GM12878 (cell line): ENCODE measurements around the gene ZBTB16. TPM values are rescaled to one million over a fixed set of nuclear protein-coding genes. Genes with fewer than 3 reads are reported as not detected.

Experiments
- ATAC-seq: fragments of 200-7000 bp; cut with Tn5 transposase; 3 replicates; pipeline ENCODE4 v1.9.1; 2020; ENCODE audit warnings: mild to moderate bottlenecking, moderate library complexity
- BruUV-seq: library from RNA; stranded (reverse); fragments of 400-500 nt; replicated peaks from 2 replicates; lab custom pipeline; 2021; lab: Mats Ljungman, UMichigan
- CTCF ChIA-PET: fragments of 300-600 bp; sonication (Branson Sonifier 250); formaldehyde crosslinking; extraction: SDS; loops from one replicate; lab custom pipeline; 2021; ENCODE audit warnings: inconsistent platforms; lab: Yijun Ruan, JAX
- POLR2A ChIA-PET: fragments of 350-600 bp; formaldehyde crosslinking; extraction: SDS; loops from one replicate; lab custom pipeline; 2021; ENCODE audit warnings: inconsistent platforms; lab: Charles Lee
- RAD21 ChIA-PET: fragments of 300-600 bp; sonication (Branson Sonifier 250); formaldehyde crosslinking; loops from one replicate; lab custom pipeline; 2023; ENCODE audit warnings: antibody characterized with exemption; ENCODE audit not compliant: unreplicated experiment; lab: Charles Lee
- SMC1A ChIA-PET: fragments of 300-600 bp; sonication (Branson Sonifier 250); formaldehyde crosslinking; loops from one replicate; lab custom pipeline; 2023; ENCODE audit not compliant: unreplicated experiment, uncharacterized antibody; lab: Charles Lee
- DNase-seq: peaks from one replicate; pipeline ENCODE4 v3.0.0-alpha.2; 2011; ENCODE audit warnings: low read depth, low spot score
- FAIRE-seq: peaks from 3 replicates; lab custom pipeline; 2011; peaks lifted over from hg19 to GRCh38; lab: Jason Lieb, UNC
- H2AFZ ChIP-seq: 2 replicates; pipeline ENCODE4 v1.6.0; 2011; ENCODE audit warnings: low read depth, low read length, control low read depth; ENCODE audit not compliant: control insufficient read depth
- H3K27ac ChIP-seq: 2 replicates; pipeline ENCODE4 v1.5.1; 2011; ENCODE audit warnings: control low read depth; ENCODE audit not compliant: control insufficient read depth, insufficient read depth
- H3K27me3 ChIP-seq, 2 experiments: replicated peaks in 1 of 2; 2 replicates each; pipeline versions ENCODE4 v1.6.0 to v1.6.1; 2011; ENCODE audit warnings: low read length in 1 of 2; ENCODE audit not compliant: control insufficient read depth in 2 of 2, insufficient read depth in 2 of 2
- H3K36me3 ChIP-seq, 2 experiments: 2 replicates each; pipeline ENCODE4 v1.5.1; 2011; ENCODE audit warnings: low read length in 1 of 2; ENCODE audit not compliant: control insufficient read depth in 2 of 2, insufficient read depth in 2 of 2
- H3K4me1 ChIP-seq: 2 replicates; pipeline ENCODE4 v1.6.1; 2011; ENCODE audit warnings: mild to moderate bottlenecking, low read length, moderate library complexity, mixed read lengths; ENCODE audit not compliant: control insufficient read depth, insufficient read depth
- H3K4me2 ChIP-seq: 2 replicates; pipeline ENCODE4 v1.6.0; 2011; ENCODE audit warnings: control low read depth; ENCODE audit not compliant: control insufficient read depth, insufficient read depth
- H3K4me3 ChIP-seq: fragments of 200-600 bp; sonication (generic); 2 replicates; pipeline ENCODE4 v1.5.1; 2016
- H3K79me2 ChIP-seq: 2 replicates; pipeline ENCODE4 v1.6.0; 2011; ENCODE audit warnings: low read length; ENCODE audit not compliant: control insufficient read depth, insufficient read depth
- H3K9ac ChIP-seq: 2 replicates; pipeline ENCODE4 v1.8.0; 2011; ENCODE audit warnings: low read length, control low read depth, mixed read lengths; ENCODE audit not compliant: control insufficient read depth, insufficient read depth
- H3K9me3 ChIP-seq: replicated peaks from 3 replicates; pipeline ENCODE4 v1.5.1; 2011; ENCODE audit warnings: mild to moderate bottlenecking, low read length; ENCODE audit not compliant: control insufficient read depth, insufficient read depth
- H4K20me1 ChIP-seq: 2 replicates; pipeline ENCODE4 v1.6.0; 2011; ENCODE audit not compliant: control insufficient read depth, insufficient read depth
- BHLHE40 ChIP-seq, 2 experiments: fragments of 450-650 bp in 1 of 2; IDR thresholded peaks; 2 replicates each; pipeline ENCODE4 v1.6.1; 2011 to 2017; ENCODE audit warnings: low read depth in 2 of 2, borderline replicate concordance in 1 of 2, improper control_type of control experiment in 1 of 2, low read length in 1 of 2, mild to moderate bottlenecking in 1 of 2
- EP300 ChIP-seq, 2 experiments: fragments of 150-350 bp in 1 of 2; IDR thresholded peaks; 2 replicates each; pipeline ENCODE4 v1.6.1; 2011 to 2012; ENCODE audit warnings: low read depth in 2 of 2, low read length in 2 of 2, borderline replicate concordance in 1 of 2, improper control_type of control experiment in 1 of 2, inconsistent platforms in 1 of 2; ENCODE audit not compliant: control insufficient read depth in 1 of 2
- ESRRA ChIP-seq: IDR thresholded peaks from 2 replicates; pipeline ENCODE4 v1.6.1; 2012; ENCODE audit warnings: mild to moderate bottlenecking, low read length, improper control_type of control experiment
- KLF5 ChIP-seq: fragments of 450-650 bp; IDR thresholded peaks from 2 replicates; pipeline ENCODE4 v1.6.1; 2014; ENCODE audit warnings: mild to moderate bottlenecking; ENCODE audit not compliant: partially characterized antibody
- LARP7 ChIP-seq: fragments of 450-650 bp; IDR thresholded peaks from 2 replicates; pipeline ENCODE4 v1.6.1; 2017; ENCODE audit warnings: mild to moderate bottlenecking
- MEF2A ChIP-seq: IDR thresholded peaks from 2 replicates; pipeline ENCODE4 v1.6.1; 2011; ENCODE audit warnings: low read depth, mild to moderate bottlenecking, low read length, moderate library complexity; ENCODE audit not compliant: insufficient read depth
- MYC ChIP-seq: IDR thresholded peaks from 2 replicates; pipeline ENCODE4 v1.6.1; 2011; ENCODE audit warnings: mild to moderate bottlenecking, low read length, moderate library complexity, inconsistent platforms; ENCODE audit not compliant: insufficient read depth, insufficient replicate concordance, insufficient read length, severe bottlenecking
- NFXL1 ChIP-seq: fragments of 450-650 bp; IDR thresholded peaks from 2 replicates; pipeline ENCODE4 v1.6.1; 2017; ENCODE audit warnings: antibody characterized with exemption, mild to moderate bottlenecking, borderline replicate concordance
- NRF1 ChIP-seq: conservative IDR thresholded peaks from 2 replicates; pipeline ENCODE4 v1.6.1; 2011; ENCODE audit warnings: mild to moderate bottlenecking, low read depth, low read length, improper control_type of control experiment
- PML ChIP-seq: IDR thresholded peaks from 2 replicates; pipeline ENCODE4 v1.6.1; 2012; ENCODE audit warnings: low read length, inconsistent platforms
- RELA ChIP-seq: fragments of 450-650 bp; IDR thresholded peaks from 2 replicates; pipeline ENCODE4 v1.8.0; 2014; ENCODE audit warnings: borderline replicate concordance; ENCODE audit not compliant: partially characterized antibody
- TCF3 ChIP-seq: IDR thresholded peaks from 2 replicates; pipeline ENCODE4 v1.6.1; 2012; ENCODE audit warnings: low read depth, mild to moderate bottlenecking, low read length, borderline replicate concordance; ENCODE audit not compliant: insufficient read depth
- WGBS: methylation state at CpG from one replicate; pipeline ENCODE4 v1.1.6; 2016; ENCODE audit warnings: low lambda C conversion rate; ENCODE audit not compliant: insufficient replicate concordance, insufficient coverage; ENCODE audit errors: missing lambda C conversion rate; 5-methylcytosine and 5-hydroxymethylcytosine counted together
- in situ Hi-C: fragments of 300-500 bp; cut with MboI; formaldehyde crosslinking; loops from 9 replicates; pipeline ENCODE4 v1.14.3; 2018; ENCODE audit warnings: mixed read lengths
- intact Hi-C: fragments of 100-400 bp; cut with micrococcal nuclease; formaldehyde crosslinking; loops from one replicate; pipeline ENCODE4 v1.14.2; 2022; ENCODE audit not compliant: unreplicated experiment
- polyA plus RNA-seq, 11 experiments: library from polyadenylated mRNA; depleted of rRNA in 4 of 11; unstranded in 6 of 11; stranded (reverse) in 5 of 11; fragments of >200 nt; fragmentation: Nextera tagmentation in 4 of 11; fragmentation: Illumina TruSeq in 1 of 11; extraction: Ambion mirVana in 4 of 11; extraction: Trizol in 1 of 11; gene quantifications; 1 replicate in 1 of 11; 2 replicates in 10 of 11; pipeline versions ENCODE4 v1.2.1 to v1.2.3, GENCODE V29; 2011 to 2016; ENCODE audit warnings: inconsistent platforms in 2 of 11, missing spikeins in 2 of 11, low read depth in 1 of 11
- total RNA-seq, 4 experiments: library from RNA; depleted of rRNA in 3 of 4; stranded (reverse); fragments of >200 nt in 3 of 4; fragmentation: Illumina TruSeq in 1 of 4; extraction: Trizol in 1 of 4; gene quantifications; 2 replicates each; pipeline versions ENCODE4 v1.2.1 to v1.2.3, GENCODE V29; 2013 to 2021
- TF ChIP-seq, protein P1 (sequence below): fragments of 450-650 bp; formaldehyde crosslinking; IDR thresholded peaks from 2 replicates; pipeline ENCODE4 v1.5.0; 2022; ENCODE audit warnings: mild to moderate bottlenecking, missing genetic modification characterization

The ZBTB16 gene
- total and polyA plus RNA-seq, 10 of the 15 experiments (the other 5 are each of a cell fraction or from before 2014, with no cell fraction given), result 0.38 TPM; not detected in 9

DNA sequence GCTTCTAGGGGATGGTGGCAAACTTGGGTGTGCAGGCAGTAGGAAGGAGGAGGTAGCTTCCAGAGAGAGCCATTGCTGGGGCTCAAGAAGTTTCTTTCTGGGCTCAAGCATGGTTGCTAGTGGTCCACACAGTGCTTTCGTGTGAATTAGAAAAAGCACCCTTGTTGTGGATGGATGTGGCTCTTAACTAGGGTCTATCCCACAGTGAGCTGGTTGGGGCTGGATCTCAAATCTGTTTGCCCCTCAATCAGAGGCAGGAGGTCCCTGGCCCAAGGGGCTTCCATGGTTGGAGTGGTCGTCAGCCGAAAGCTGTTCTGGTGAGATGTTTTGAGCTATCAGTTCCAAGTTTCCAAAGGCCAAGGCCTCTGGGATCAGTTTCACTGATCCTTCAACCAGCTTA, 35.0 kb downstream of the ZBTB16 start:
- Histone ChIP-seq H3K27me3 (peaks cover 0 to under 1% of the 10 kb centered on the region in 2 experiments; a peak in 2 of 4 replicates), H3K4me2 (no peak overlapping the region), H3K27ac (no peak overlapping the region), H3K9ac (no peak overlapping the region), H3K79me2 (no peaks in the 10 kb centered on the region), H3K36me3 (no peaks in the 10 kb centered on the region), H3K9me3 (no peaks in the 10 kb centered on the region), H3K4me3 (no peak overlapping the region), H4K20me1 (no peaks in the 10 kb centered on the region), H3K4me1 (no peaks in the 10 kb centered on the region), H2AFZ (no peak overlapping the region)
- ATAC-seq, result no peak
- ChIA-PET RAD21 (no interaction called here), SMC1A (no interaction called here), POLR2A (no interaction called here), CTCF (interaction anchor here (1.3 kb wide), 1 partner anchor 20 kb away, joined by 3 read pairs; no protein-coding TSS in a partner anchor)
- intact Hi-C loops (no loop called here), in situ Hi-C loops (no loop called here)
- WGBS, result 16% methylated on average over 3 of the region's 3 CpGs
- TF ChIP-seq NFXL1, result no peak
- no peak for TF ChIP-seq EP300 (IDR thresholded peaks at IDR 0.05; ENCODE audit: borderline replicate concordance in 1 of 2, control insufficient read depth in 1 of 2, low read depth in 2 of 2, low read length in 2 of 2)
- no peak for TF ChIP-seq MYC
- TF ChIP-seq BHLHE40 (IDR thresholded peaks at IDR 0.05; ENCODE audit: borderline replicate concordance in 1 of 2, low read depth in 2 of 2, low read length in 1 of 2), result no peak
- no TSS peak for BruUV-seq
- no peak for DNase-seq
- FAIRE-seq, result no peak

GRCh38 chr11:114095899-114096298, 36.4 kb downstream of the ZBTB16 start:
- 23% methylated on average over 3 of the region's 3 CpGs for WGBS
- H3K4me3 ChIP-seq, result no peak overlapping the region
- no peaks in the 10 kb centered on the region for H4K20me1 ChIP-seq
- ChIA-PET POLR2A (interaction anchor here (0.5 kb wide), 1 partner anchor 233 kb away, joined by 4 read pairs; no protein-coding TSS in a partner anchor), CTCF (no interaction called here), RAD21 (no interaction called here), SMC1A (no interaction called here)
- TF ChIP-seq KLF5 (no peak), NRF1 (no peak), TCF3 (no peak), MEF2A (no peak), PML (no peak), RELA (no peak), LARP7 (no peak), ESRRA (no peak)
- TF ChIP-seq, protein P1, sequence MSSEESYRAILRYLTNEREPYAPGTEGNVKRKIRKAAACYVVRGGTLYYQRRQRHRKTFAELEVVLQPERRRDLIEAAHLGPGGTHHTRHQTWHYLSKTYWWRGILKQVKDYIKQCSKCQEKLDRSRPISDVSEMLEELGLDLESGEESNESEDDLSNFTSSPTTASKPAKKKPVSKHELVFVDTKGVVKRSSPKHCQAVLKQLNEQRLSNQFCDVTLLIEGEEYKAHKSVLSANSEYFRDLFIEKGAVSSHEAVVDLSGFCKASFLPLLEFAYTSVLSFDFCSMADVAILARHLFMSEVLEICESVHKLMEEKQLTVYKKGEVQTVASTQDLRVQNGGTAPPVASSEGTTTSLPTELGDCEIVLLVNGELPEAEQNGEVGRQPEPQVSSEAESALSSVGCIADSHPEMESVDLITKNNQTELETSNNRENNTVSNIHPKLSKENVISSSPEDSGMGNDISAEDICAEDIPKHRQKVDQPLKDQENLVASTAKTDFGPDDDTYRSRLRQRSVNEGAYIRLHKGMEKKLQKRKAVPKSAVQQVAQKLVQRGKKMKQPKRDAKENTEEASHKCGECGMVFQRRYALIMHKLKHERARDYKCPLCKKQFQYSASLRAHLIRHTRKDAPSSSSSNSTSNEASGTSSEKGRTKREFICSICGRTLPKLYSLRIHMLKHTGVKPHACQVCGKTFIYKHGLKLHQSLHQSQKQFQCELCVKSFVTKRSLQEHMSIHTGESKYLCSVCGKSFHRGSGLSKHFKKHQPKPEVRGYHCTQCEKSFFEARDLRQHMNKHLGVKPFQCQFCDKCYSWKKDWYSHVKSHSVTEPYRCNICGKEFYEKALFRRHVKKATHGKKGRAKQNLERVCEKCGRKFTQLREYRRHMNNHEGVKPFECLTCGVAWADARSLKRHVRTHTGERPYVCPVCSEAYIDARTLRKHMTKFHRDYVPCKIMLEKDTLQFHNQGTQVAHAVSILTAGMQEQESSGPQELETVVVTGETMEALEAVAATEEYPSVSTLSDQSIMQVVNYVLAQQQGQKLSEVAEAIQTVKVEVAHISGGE (CRISPR knock-in tag), result no peak
- no peak overlapping the region for H3K27ac ChIP-seq
- intact Hi-C loops (no loop called here), in situ Hi-C loops (no loop called here)
- no peak for DNase-seq
- no peaks in the 10 kb centered on the region for H3K4me1 ChIP-seq
- no TSS peak for BruUV-seq
- no peaks in the 10 kb centered on the region for H3K9me3 ChIP-seq
- ATAC-seq, result no peak
- H2AFZ ChIP-seq, result no peak overlapping the region
- peaks cover 1 to 5% of the 10 kb centered on the region in 2 experiments; a peak in 3 of 4 replicates for H3K27me3 ChIP-seq
- H3K9ac ChIP-seq, result no peak overlapping the region
- no peaks in the 10 kb centered on the region for H3K36me3 ChIP-seq
- no peak for FAIRE-seq
- H3K79me2 ChIP-seq, result no peaks in the 10 kb centered on the region
- H3K4me2 ChIP-seq, result no peak overlapping the region
